H1 (cell line): Measurements from ENCODE around the gene NMNAT3. TPM values are rescaled to one million over a fixed set of nuclear protein-coding genes. Genes with fewer than 3 reads are reported as not detected.

Experiments
- CTCF ChIA-PET: fragments of 300-600 bp; sonication (Branson Sonifier 250); formaldehyde crosslinking; loops from one replicate; lab custom pipeline; 2021; ENCODE audit not compliant: partially characterized antibody; lab: Charles Lee
- POLR2A ChIA-PET: fragments of 300-600 bp; sonication (Branson Sonifier 250); formaldehyde crosslinking; loops from one replicate; lab custom pipeline; 2021; ENCODE audit warnings: inconsistent platforms; ENCODE audit not compliant: partially characterized antibody; lab: Charles Lee
- DNase-seq, 2 experiments: peaks; one replicate each; pipeline versions ENCODE4 v3.0.0 to v3.0.0-alpha.2; 2010 to 2022; ENCODE audit warnings: low spot score in 2 of 2, low read depth in 1 of 2, mixed read lengths in 1 of 2
- FAIRE-seq: peaks from 2 replicates; lab custom pipeline; 2011; peaks lifted over from hg19 to GRCh38; lab: Jason Lieb, UNC
- H2AFZ ChIP-seq: 2 replicates; pipeline ENCODE4 v1.8.1; 2012; ENCODE audit warnings: low read length, inconsistent platforms
- H2AK5ac ChIP-seq: 2 replicates; pipeline ENCODE4 v1.6.1; 2013; ENCODE audit warnings: low read depth, low read length
- H2BK120ac ChIP-seq: replicated peaks from 2 replicates; pipeline ENCODE3; 2013; ENCODE audit warnings: low read depth, low read length, inconsistent platforms
- H2BK12ac ChIP-seq: 2 replicates; pipeline ENCODE4 v1.6.1; 2013; ENCODE audit warnings: low read depth, low read length
- H2BK15ac ChIP-seq: 2 replicates; pipeline ENCODE4 v1.6.1; 2013; ENCODE audit warnings: low read length
- H2BK20ac ChIP-seq: 2 replicates; pipeline ENCODE4 v1.6.1; 2013; ENCODE audit warnings: low read length
- H2BK5ac ChIP-seq: 2 replicates; pipeline ENCODE4 v1.6.1; 2013; ENCODE audit warnings: low read depth, low read length
- H3K14ac ChIP-seq: 2 replicates; pipeline ENCODE4 v1.6.1; 2013; ENCODE audit warnings: inconsistent platforms; ENCODE audit not compliant: insufficient read length
- H3K18ac ChIP-seq: 2 replicates; pipeline ENCODE4 v1.6.1; 2013; ENCODE audit warnings: low read length; ENCODE audit errors: extremely low read depth
- H3K23ac ChIP-seq: 2 replicates; pipeline ENCODE4 v1.6.1; 2013; ENCODE audit warnings: inconsistent platforms; ENCODE audit not compliant: insufficient read length
- H3K23me2 ChIP-seq: 2 replicates; pipeline ENCODE4 v1.6.1; 2013; ENCODE audit warnings: low read depth, low read length
- H3K27ac ChIP-seq: 2 replicates; pipeline ENCODE4 v1.6.1; 2011; ENCODE audit warnings: low read depth, low read length, inconsistent platforms
- H3K27me3 ChIP-seq, 4 experiments: replicated peaks in 1 of 4; 1 replicate in 1 of 4; 2 replicates in 3 of 4; pipeline versions ENCODE4 v1.6.1 to v1.8.1; 2011 to 2013; ENCODE audit warnings: low read length in 3 of 4, mild to moderate bottlenecking in 3 of 4, inconsistent platforms in 2 of 4, mixed read lengths in 2 of 4, moderate library complexity in 1 of 4; ENCODE audit not compliant: control insufficient read depth in 3 of 4, insufficient read depth in 3 of 4; ENCODE audit errors: extremely low read depth in 1 of 4
- H3K36me3 ChIP-seq, 4 experiments: 2 replicates each; pipeline versions ENCODE4 v1.6.1 to v1.8.1; 2011 to 2013; ENCODE audit warnings: mild to moderate bottlenecking in 4 of 4, low read length in 3 of 4, moderate library complexity in 2 of 4, control low read depth in 1 of 4, inconsistent platforms in 1 of 4; ENCODE audit not compliant: insufficient read depth in 4 of 4, control insufficient read depth in 2 of 4
- H3K4ac ChIP-seq: replicated peaks from 2 replicates; pipeline ENCODE3; 2013; ENCODE audit warnings: low read length, low read depth, mixed read lengths, inconsistent platforms; ENCODE audit not compliant: insufficient read length
- H3K4me1 ChIP-seq, 4 experiments: replicated peaks in 1 of 4; 1 replicate in 1 of 4; 2 replicates in 3 of 4; pipeline versions ENCODE4 v1.6.1 to v1.8.1; 2011 to 2013; ENCODE audit warnings: low read length in 3 of 4, inconsistent platforms in 2 of 4, mixed read lengths in 1 of 4; ENCODE audit not compliant: insufficient read depth in 4 of 4, control insufficient read depth in 3 of 4
- H3K4me2 ChIP-seq, 2 experiments: 2 replicates each; pipeline versions ENCODE4 v1.6.1 to v1.8.1; 2011 to 2013; ENCODE audit warnings: low read depth in 2 of 2, low read length in 2 of 2, control low read depth in 1 of 2, inconsistent platforms in 1 of 2, mild to moderate bottlenecking in 1 of 2; ENCODE audit not compliant: insufficient read depth in 1 of 2
- H3K4me3 ChIP-seq, 4 experiments: fragments of 200-600, 300-600 bp in 1 of 4; sonication (generic), shearing (Covaris generic), sonication (Bioruptor Twin) in 1 of 4; 2 replicates each; pipeline versions ENCODE4 v1.5.1 to v1.8.1; 2011 to 2016; ENCODE audit warnings: low read length in 4 of 4, low read depth in 3 of 4, control low read depth in 2 of 4, inconsistent platforms in 2 of 4, mild to moderate bottlenecking in 2 of 4, mixed read lengths in 1 of 4, moderate library complexity in 1 of 4; ENCODE audit not compliant: insufficient read depth in 2 of 4; ENCODE audit errors: extremely low read depth in 1 of 4
- H3K56ac ChIP-seq: replicated peaks from 2 replicates; pipeline ENCODE3; 2013; ENCODE audit warnings: low read depth, mild to moderate bottlenecking, mixed read lengths, low read length, inconsistent platforms; ENCODE audit not compliant: insufficient read length
- H3K79me1 ChIP-seq: 2 replicates; pipeline ENCODE4 v1.6.1; 2013; ENCODE audit warnings: low read depth, low read length, control low read depth
- H3K79me2 ChIP-seq, 2 experiments: 2 replicates each; pipeline versions ENCODE4 v1.6.1 to v1.8.1; 2012 to 2013; ENCODE audit warnings: low read length in 2 of 2, mild to moderate bottlenecking in 2 of 2, inconsistent platforms in 1 of 2; ENCODE audit not compliant: insufficient read depth in 2 of 2, control insufficient read depth in 1 of 2
- H3K9ac ChIP-seq, 4 experiments: replicated peaks in 1 of 4; 1 replicate in 1 of 4; 2 replicates in 3 of 4; pipeline versions ENCODE4 v1.6.1 to v1.8.1; 2011 to 2013; ENCODE audit warnings: low read depth in 3 of 4, low read length in 3 of 4, control low read depth in 2 of 4, mild to moderate bottlenecking in 2 of 4, moderate library complexity in 2 of 4, inconsistent platforms in 1 of 4; ENCODE audit errors: extremely low read depth in 1 of 4
- H3K9me3 ChIP-seq, 2 experiments: 2 replicates each; pipeline versions ENCODE4 v1.6.1 to v1.8.1; 2012 to 2013; ENCODE audit warnings: mild to moderate bottlenecking in 2 of 2, moderate library complexity in 2 of 2, control low read depth in 1 of 2, inconsistent platforms in 1 of 2, low read depth in 1 of 2, low read length in 1 of 2, mixed read lengths in 1 of 2; ENCODE audit not compliant: insufficient read depth in 2 of 2
- H4K20me1 ChIP-seq, 2 experiments: replicated peaks in 1 of 2; 2 replicates each; pipeline versions ENCODE3 to v1.8.1; 2011 to 2013; ENCODE audit warnings: inconsistent platforms in 2 of 2, low read length in 2 of 2, mild to moderate bottlenecking in 1 of 2; ENCODE audit not compliant: insufficient read depth in 2 of 2, control insufficient read depth in 1 of 2
- H4K5ac ChIP-seq: 2 replicates; pipeline ENCODE4 v1.6.1; 2013; ENCODE audit warnings: low read length, low read depth, mixed read lengths, inconsistent platforms; ENCODE audit not compliant: insufficient read length
- H4K8ac ChIP-seq: 2 replicates; pipeline ENCODE4 v1.8.0; 2013; ENCODE audit warnings: mild to moderate bottlenecking, moderate library complexity, low read length, inconsistent platforms; ENCODE audit not compliant: insufficient read depth; ENCODE audit errors: extremely low read depth
- H4K91ac ChIP-seq: replicated peaks from 2 replicates; pipeline ENCODE3; 2013; ENCODE audit warnings: low read length, mixed read lengths, inconsistent platforms; ENCODE audit not compliant: insufficient read length
- BRCA1 ChIP-seq: IDR thresholded peaks from 2 replicates; pipeline ENCODE4 v1.6.1; 2012; ENCODE audit warnings: low read depth, low read length, improper control_type of control experiment
- CTBP2 ChIP-seq: IDR thresholded peaks from 2 replicates; pipeline ENCODE4 v1.7.0; 2011; ENCODE audit warnings: borderline replicate concordance, mild to moderate bottlenecking, moderate library complexity, mixed read lengths, low read length; ENCODE audit not compliant: insufficient read depth, insufficient read length
- CTCF ChIP-seq, 3 experiments: IDR thresholded peaks; 1 replicate in 2 of 3; 2 replicates in 1 of 3; pipeline versions ENCODE4 v1.5.1 to v1.6.1; 2011; ENCODE audit warnings: low read length in 3 of 3, mild to moderate bottlenecking in 3 of 3, inconsistent platforms in 2 of 3, low read depth in 1 of 3, moderate library complexity in 1 of 3; ENCODE audit not compliant: insufficient read depth in 1 of 3; ENCODE audit errors: control extremely low read depth in 1 of 3
- E2F6 ChIP-seq: IDR thresholded peaks from 2 replicates; pipeline ENCODE4 v1.6.1; 2012; ENCODE audit warnings: inconsistent platforms
- FOSL1 ChIP-seq: IDR thresholded peaks from 2 replicates; pipeline ENCODE4 v1.6.1; 2011; ENCODE audit warnings: mild to moderate bottlenecking, low read depth, low read length, moderate library complexity; ENCODE audit not compliant: insufficient read depth
- KDM5A ChIP-seq: fragments of 200-600 bp; IDR thresholded peaks from 2 replicates; pipeline ENCODE4 v1.7.1; 2012; ENCODE audit warnings: mild to moderate bottlenecking, low read length, inconsistent platforms, mixed read lengths
- NRF1 ChIP-seq: IDR thresholded peaks from 2 replicates; pipeline ENCODE4 v1.6.1; 2011; ENCODE audit warnings: mild to moderate bottlenecking, low read depth, low read length, improper control_type of control experiment
- RNF2 ChIP-seq: fragments of 200-900, 300-1000 bp; sonication (generic); IDR thresholded peaks from 2 replicates; pipeline ENCODE4 v1.7.1; 2016; ENCODE audit warnings: borderline replicate concordance, low read depth, mild to moderate bottlenecking, antibody characterized with exemption, low read length; ENCODE audit not compliant: poor library complexity, severe bottlenecking; ENCODE audit errors: missing control alignments
- RXRA ChIP-seq: IDR thresholded peaks from 2 replicates; pipeline ENCODE4 v1.6.1; 2011; ENCODE audit warnings: low read depth, mild to moderate bottlenecking, low read length, moderate library complexity; ENCODE audit not compliant: insufficient read depth
- TAF1 ChIP-seq: IDR thresholded peaks from 2 replicates; pipeline ENCODE4 v1.6.1; 2011; ENCODE audit warnings: mild to moderate bottlenecking, low read depth, low read length
- WGBS, 2 experiments: shearing (Covaris generic) in 1 of 2; methylation state at CpG; one replicate each; pipeline versions ENCODE4 v1.1.6 to v1.1.7; 2013 to 2015; ENCODE audit warnings: low lambda C conversion rate in 2 of 2, mixed read lengths in 2 of 2, inconsistent platforms in 1 of 2, low coverage in 1 of 2, missing lambda C conversion rate in 1 of 2; ENCODE audit not compliant: insufficient replicate concordance in 2 of 2, insufficient coverage in 1 of 2, insufficient read length in 1 of 2; ENCODE audit errors: extremely low coverage in 1 of 2, missing lambda C conversion rate in 1 of 2; 5-methylcytosine and 5-hydroxymethylcytosine counted together
- polyA plus RNA-seq, 7 experiments: library from polyadenylated mRNA; depleted of rRNA in 3 of 7; stranded (reverse) in 5 of 7; unstranded in 2 of 7; fragments of >200 nt in 5 of 7; fragments of 200-250 nt in 2 of 7; gene quantifications; 1 replicate in 5 of 7; 2 replicates in 1 of 7; 4 replicates in 1 of 7; pipeline versions ENCODE4 v1.2.1 to v1.2.3, GENCODE V29; 2011 to 2013; ENCODE audit warnings: missing spikeins in 2 of 7, mixed read lengths in 2 of 7
- total RNA-seq: library from RNA; stranded (reverse); fragmentation: NEBNext Ultra II Directional; extraction: Animal tissue kit (Norgen Biotek cat#: 25700); gene quantifications from 2 replicates; pipeline ENCODE4 v1.2.1, GENCODE V29; 2021

Gene NMNAT3
- total and polyA plus RNA-seq, 2 of the 8 experiments (the other 6 are each of a cell fraction or from before 2014, with no cell fraction given), result 4.2 to 4.3 TPM

GRCh38 chr3:139518306-139518705 lies 159.5 kb downstream of the NMNAT3 start:
- 85% methylated on average over 6 of the region's 6 CpGs; no CpG with 5 or more reads in 1 of the 2 experiments for WGBS, 2 experiments
- ChIA-PET POLR2A (interaction anchor here (1.0 kb wide), 1 partner anchor 21 kb away, joined by 3 read pairs; the partner anchor contains the start of gene RBP1), CTCF (interaction anchor here (0.7 to 8.5 kb wide), 11 partner anchors 8 to 417 kb away, joined by 3 to 95 read pairs (median 18); partner anchors contain the start of gene CLSTN2)
- Histone ChIP-seq H3K79me1 (no peaks in the 10 kb centered on the region), H3K23me2 (no peaks in the 10 kb centered on the region), H4K5ac (no peak overlapping the region), H3K27ac (no peak overlapping the region), H2BK20ac (no peak overlapping the region), H2BK5ac (no peak overlapping the region), H3K4me1 (peaks cover 0 to 3% (median under 1%) of the 10 kb centered on the region in 4 experiments; a peak in 2 of 7 replicates), H3K23ac (no peak overlapping the region), H3K4me3 (no peak overlapping the region), H2BK15ac (no peak overlapping the region), H3K27me3 (no peaks in the 10 kb centered on the region; a peak in 3 of 7 replicates), H3K18ac (no peak overlapping the region), H2AFZ (no peak overlapping the region), H3K4ac (no peak overlapping the region), H3K79me2 (no peaks in the 10 kb centered on the region), H3K4me2 (no peak overlapping the region), H3K36me3 (no peaks in the 10 kb centered on the region), H3K9ac (no peak overlapping the region), H2AK5ac (no peak overlapping the region), H4K8ac (no peak overlapping the region), H2BK120ac (no peak overlapping the region), H4K20me1 (no peaks in the 10 kb centered on the region), H3K9me3 (no peaks in the 10 kb centered on the region), H3K56ac (no peak overlapping the region), H2BK12ac (no peak overlapping the region), H4K91ac (no peak overlapping the region), H3K14ac (no peak overlapping the region)
- peak in 1 of 2 experiments; percentile 16 for DNase-seq
- FAIRE-seq, result no peak
- TF ChIP-seq RNF2, result no peak
- no peak for TF ChIP-seq CTCF (IDR thresholded peaks at IDR 0.05; ENCODE audit: control extremely low read depth in 1 of 3, insufficient read depth in 1 of 3, low read depth in 1 of 3, low read length in 3 of 3)
- no peak for TF ChIP-seq E2F6
- no peak for TF ChIP-seq RXRA
- no peak for TF ChIP-seq BRCA1
- TF ChIP-seq CTBP2, result no peak
- TF ChIP-seq FOSL1, result no peak
- no peak for TF ChIP-seq TAF1
- no peak for TF ChIP-seq NRF1
- TF ChIP-seq KDM5A, result no peak
